A673 (cell line): Measurements from ENCODE around the gene LRRC10B. TPM values are rescaled to one million over a fixed set of nuclear protein-coding genes. Genes with fewer than 3 reads are reported as not detected.

Experiments
- BruUV-seq: library from RNA; stranded (reverse); fragments of 400-500 nt; replicated peaks from 2 replicates; lab custom pipeline; 2021; lab: Mats Ljungman, UMichigan
- CTCF ChIA-PET: fragments of 300-600 bp; sonication (Branson Sonifier 250); formaldehyde crosslinking; loops from one replicate; lab custom pipeline; 2022; ENCODE audit warnings: antibody characterized with exemption; lab: Charles Lee
- POLR2A ChIA-PET: fragments of 300-600 bp; sonication (Branson Sonifier 250); formaldehyde crosslinking; loops from one replicate; lab custom pipeline; 2022; ENCODE audit warnings: antibody characterized with exemption; ENCODE audit not compliant: low non-redundant PET; lab: Charles Lee
- DNase-seq: peaks from one replicate; pipeline ENCODE4 v3.0.0-alpha.2; 2015; ENCODE audit warnings: low spot score
- H3K27ac ChIP-seq: fragments of 200-600 bp; sonication (generic); 2 replicates; pipeline ENCODE4 v1.5.1; 2016; ENCODE audit warnings: mixed run types, low read depth, mild to moderate bottlenecking, mixed read lengths, antibody characterized with exemption, low read length; ENCODE audit not compliant: poor library complexity, severe bottlenecking
- H3K27me3 ChIP-seq: fragments of 200-600 bp; sonication (generic); replicated peaks from 2 replicates; pipeline ENCODE4 v1.6.1; 2017; ENCODE audit warnings: mixed run types, low read depth, mild to moderate bottlenecking, mixed read lengths, antibody characterized with exemption, low read length; ENCODE audit not compliant: insufficient read depth, poor library complexity
- H3K36me3 ChIP-seq: fragments of 200-600 bp; sonication (generic); 2 replicates; pipeline ENCODE4 v1.6.1; 2016; ENCODE audit warnings: mixed run types, mild to moderate bottlenecking, mixed read lengths, antibody characterized with exemption, low read length; ENCODE audit not compliant: insufficient read depth, poor library complexity, severe bottlenecking
- H3K4me1 ChIP-seq: fragments of 200-600 bp; sonication (generic); 2 replicates; pipeline ENCODE4 v1.6.1; 2017; ENCODE audit warnings: mixed run types, mild to moderate bottlenecking, mixed read lengths, antibody characterized with exemption, low read length; ENCODE audit not compliant: insufficient read depth, poor library complexity, severe bottlenecking
- H3K4me3 ChIP-seq: fragments of 200-600 bp; sonication (generic); 2 replicates; pipeline ENCODE4 v1.5.1; 2016; ENCODE audit warnings: low read depth, mixed run types, mild to moderate bottlenecking, mixed read lengths, low read length; ENCODE audit not compliant: poor library complexity, severe bottlenecking
- H3K9me3 ChIP-seq: fragments of 200-600 bp; sonication (generic); 2 replicates; pipeline ENCODE4 v1.6.1; 2016; ENCODE audit warnings: mixed run types, low read depth, mild to moderate bottlenecking, mixed read lengths, antibody characterized with exemption, low read length; ENCODE audit not compliant: poor library complexity, severe bottlenecking
- CTCF ChIP-seq: fragments of 300-800, 200-600 bp; sonication (generic); conservative IDR thresholded peaks from 2 replicates; pipeline ENCODE4 v1.5.1; 2017; ENCODE audit warnings: low read depth, mild to moderate bottlenecking, antibody characterized with exemption, low read length, moderate library complexity, mixed read lengths
- EZH2 ChIP-seq: fragments of 200-600 bp; sonication (generic); IDR thresholded peaks from 2 replicates; pipeline ENCODE4 v1.6.1; 2017; ENCODE audit warnings: borderline replicate concordance, low read depth, mild to moderate bottlenecking, mixed read lengths, antibody characterized with exemption, low read length; ENCODE audit not compliant: poor library complexity, severe bottlenecking
- intact Hi-C: fragments of 100-400 bp; cut with micrococcal nuclease; formaldehyde crosslinking; loops from one replicate; pipeline ENCODE4 v1.10.0; 2022; ENCODE audit not compliant: unreplicated experiment
- total RNA-seq: library from RNA; stranded (reverse); gene quantifications from 2 replicates; pipeline ENCODE4 v1.2.3, GENCODE V29; 2021

The LRRC10B gene
- total RNA-seq, 1 experiment from 2014 or later, result 17.4 TPM

- H3K36me3 ChIP-seq, result no peaks in the 10 kb centered on the region
- H3K9me3 ChIP-seq, result no peaks in the 10 kb centered on the region
- BruUV-seq, result no TSS peak
- ChIA-PET POLR2A (no interaction called here), CTCF (interaction anchor here (0.6 to 1.0 kb wide), 3 partner anchors 22 to 412 kb away, joined by 3 to 6 read pairs (median 4); no protein-coding TSS in a partner anchor)
- H3K27ac ChIP-seq, result no peak overlapping the region
- no peak for DNase-seq
- H3K4me3 ChIP-seq, result no peak overlapping the region
- H3K27me3 ChIP-seq, result peaks cover 35% of the 10 kb centered on the region
- TF ChIP-seq EZH2, result no peak
- TF ChIP-seq CTCF, result no peak
- intact Hi-C loops, result no loop called here
- H3K4me1 ChIP-seq, result peaks cover 21% of the 10 kb centered on the region
These were observed 45.8 kb downstream of the LRRC10B start for GRCh38 chr11:61554172-61554988.

- Histone ChIP-seq H3K27me3 (peaks cover 43% of the 10 kb centered on the region), H3K9me3 (no peaks in the 10 kb centered on the region), H3K4me3 (peak overlapping the region; percentile 23), H3K36me3 (no peaks in the 10 kb centered on the region), H3K4me1 (peaks cover 21% of the 10 kb centered on the region), H3K27ac (no peak overlapping the region)
- peak; percentile 52 for DNase-seq
- POLR2A ChIA-PET, result no interaction called here
- BruUV-seq, result no TSS peak
- intact Hi-C loops, result no loop called here
- CTCF ChIA-PET, result interaction anchor here (0.6 to 1.0 kb wide), 3 partner anchors 23 to 413 kb away, joined by 3 to 6 read pairs (median 4); no protein-coding TSS in a partner anchor
- TF ChIP-seq EZH2, result peak; percentile 57
- TF ChIP-seq CTCF, result peak; percentile 45
These were observed 46.8 kb downstream of the LRRC10B start for GRCh38 chr11:61555051-61555969.

- no peaks in the 10 kb centered on the region for H3K9me3 ChIP-seq
- peaks cover 49% of the 10 kb centered on the region for H3K27me3 ChIP-seq
- ChIA-PET CTCF (interaction anchor here (0.5 kb wide), 1 partner anchor 25 kb away, joined by 6 read pairs; no protein-coding TSS in a partner anchor), POLR2A (no interaction called here)
- no peaks in the 10 kb centered on the region for H3K36me3 ChIP-seq
- H3K27ac ChIP-seq, result no peak overlapping the region
- no peak for DNase-seq
- H3K4me3 ChIP-seq, result peak overlapping the region; percentile 23
- TF ChIP-seq CTCF (no peak), EZH2 (no peak)
- peaks cover 21% of the 10 kb centered on the region for H3K4me1 ChIP-seq
- intact Hi-C loops, result no loop called here
- BruUV-seq, result no TSS peak
These were observed 47.4 kb downstream of the LRRC10B start for GRCh38 chr11:61555978-61556377.
